ENCODE measurements around the gene SUSD1. TPM values are rescaled to one million over a fixed set of nuclear protein-coding genes. Genes with fewer than 3 reads are reported as not detected.

SUSD1 gene
- total and polyA plus RNA-seq, 9 of the 15 experiments (the other 6 are each of a cell fraction or from before 2014, with no cell fraction given), result 10.9 to 44.4 (median 36.1) TPM

DNA sequence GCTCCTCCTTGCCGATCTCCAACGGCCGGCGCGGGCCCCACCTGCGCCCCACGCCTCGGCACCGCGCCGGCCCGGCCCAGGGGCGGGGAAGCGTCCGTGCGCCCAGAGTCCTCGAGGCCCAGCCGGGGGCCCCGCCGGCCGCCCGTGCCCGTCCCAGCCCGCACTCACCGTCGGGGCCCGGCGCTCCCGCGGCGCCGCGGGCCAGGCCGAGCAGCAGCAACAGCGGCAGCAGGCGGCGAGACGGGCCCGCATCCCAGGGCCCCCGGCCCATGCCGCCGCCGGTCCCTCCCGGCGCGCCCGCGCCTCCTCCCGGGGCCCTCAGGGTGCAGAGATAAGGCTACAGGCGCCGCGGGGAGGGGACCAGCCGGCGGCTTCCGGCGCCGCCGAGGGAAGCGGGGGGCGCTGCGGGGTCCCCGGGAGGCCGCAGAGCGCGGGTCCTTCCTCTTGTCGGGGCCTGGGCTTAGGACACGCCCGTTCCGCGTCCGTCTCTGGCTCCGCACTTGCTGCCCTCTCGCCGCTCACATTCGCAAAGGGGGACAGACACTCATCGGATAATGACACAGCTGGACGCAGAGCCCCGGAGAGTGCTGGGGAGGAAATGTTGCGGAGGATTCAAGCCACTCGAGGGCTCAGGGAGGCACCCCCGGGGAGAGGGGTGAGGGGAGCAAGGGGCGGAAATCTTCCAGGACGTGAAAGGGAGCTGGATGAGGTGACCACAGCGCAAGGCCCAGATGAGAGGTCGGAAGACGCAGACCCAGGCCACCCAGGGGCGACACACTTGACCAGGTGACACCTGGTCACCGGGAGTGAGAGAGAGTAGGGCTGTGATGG lies at the start of gene SUSD1 (continued):
- TF ChIP-seq RBFOX2 (IDR thresholded peaks at IDR 0.05; ENCODE audit: low read depth, low read length) (peak; percentile 93), ZNF586 (CRISPR knock-in tag; conservative IDR thresholded peaks at IDR 0.05) (no peak)
- TF ChIP-seq, protein P1, sequence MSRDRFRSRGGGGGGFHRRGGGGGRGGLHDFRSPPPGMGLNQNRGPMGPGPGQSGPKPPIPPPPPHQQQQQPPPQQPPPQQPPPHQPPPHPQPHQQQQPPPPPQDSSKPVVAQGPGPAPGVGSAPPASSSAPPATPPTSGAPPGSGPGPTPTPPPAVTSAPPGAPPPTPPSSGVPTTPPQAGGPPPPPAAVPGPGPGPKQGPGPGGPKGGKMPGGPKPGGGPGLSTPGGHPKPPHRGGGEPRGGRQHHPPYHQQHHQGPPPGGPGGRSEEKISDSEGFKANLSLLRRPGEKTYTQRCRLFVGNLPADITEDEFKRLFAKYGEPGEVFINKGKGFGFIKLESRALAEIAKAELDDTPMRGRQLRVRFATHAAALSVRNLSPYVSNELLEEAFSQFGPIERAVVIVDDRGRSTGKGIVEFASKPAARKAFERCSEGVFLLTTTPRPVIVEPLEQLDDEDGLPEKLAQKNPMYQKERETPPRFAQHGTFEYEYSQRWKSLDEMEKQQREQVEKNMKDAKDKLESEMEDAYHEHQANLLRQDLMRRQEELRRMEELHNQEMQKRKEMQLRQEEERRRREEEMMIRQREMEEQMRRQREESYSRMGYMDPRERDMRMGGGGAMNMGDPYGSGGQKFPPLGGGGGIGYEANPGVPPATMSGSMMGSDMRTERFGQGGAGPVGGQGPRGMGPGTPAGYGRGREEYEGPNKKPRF (IDR thresholded peaks at IDR 0.05; ENCODE audit: low read depth, low read length), result no peak
- TF ChIP-seq, protein P2, sequence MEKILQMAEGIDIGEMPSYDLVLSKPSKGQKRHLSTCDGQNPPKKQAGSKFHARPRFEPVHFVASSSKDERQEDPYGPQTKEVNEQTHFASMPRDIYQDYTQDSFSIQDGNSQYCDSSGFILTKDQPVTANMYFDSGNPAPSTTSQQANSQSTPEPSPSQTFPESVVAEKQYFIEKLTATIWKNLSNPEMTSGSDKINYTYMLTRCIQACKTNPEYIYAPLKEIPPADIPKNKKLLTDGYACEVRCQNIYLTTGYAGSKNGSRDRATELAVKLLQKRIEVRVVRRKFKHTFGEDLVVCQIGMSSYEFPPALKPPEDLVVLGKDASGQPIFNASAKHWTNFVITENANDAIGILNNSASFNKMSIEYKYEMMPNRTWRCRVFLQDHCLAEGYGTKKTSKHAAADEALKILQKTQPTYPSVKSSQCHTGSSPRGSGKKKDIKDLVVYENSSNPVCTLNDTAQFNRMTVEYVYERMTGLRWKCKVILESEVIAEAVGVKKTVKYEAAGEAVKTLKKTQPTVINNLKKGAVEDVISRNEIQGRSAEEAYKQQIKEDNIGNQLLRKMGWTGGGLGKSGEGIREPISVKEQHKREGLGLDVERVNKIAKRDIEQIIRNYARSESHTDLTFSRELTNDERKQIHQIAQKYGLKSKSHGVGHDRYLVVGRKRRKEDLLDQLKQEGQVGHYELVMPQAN (IDR thresholded peaks at IDR 0.05; ENCODE audit: borderline replicate concordance), result no peak

Data from K562 (cell line).